Panc1 (cell line): ENCODE results near the gene KLF16. TPM values are rescaled to one million over a fixed set of nuclear protein-coding genes. Genes with fewer than 3 reads are reported as not detected.

Experiments
- ATAC-seq: fragments of 200-7000 bp; cut with Tn5 transposase; 2 replicates; pipeline ENCODE4 v1.9.1; 2020; ENCODE audit warnings: mild to moderate bottlenecking, moderate library complexity
- BruUV-seq: library from RNA; stranded (reverse); fragments of 400-500 nt; replicated peaks from 2 replicates; lab custom pipeline; 2021; lab: Mats Ljungman, UMichigan
- CTCF ChIA-PET: fragments of 300-600 bp; sonication (Branson Sonifier 250); formaldehyde crosslinking; loops from one replicate; lab custom pipeline; 2022; ENCODE audit warnings: antibody characterized with exemption; lab: Charles Lee
- POLR2A ChIA-PET: fragments of 300-600 bp; sonication (Branson Sonifier 250); formaldehyde crosslinking; loops from one replicate; lab custom pipeline; 2022; ENCODE audit warnings: antibody characterized with exemption; lab: Charles Lee
- DNase-seq: peaks from one replicate; pipeline ENCODE4 v3.0.0-alpha.2; 2010; ENCODE audit warnings: low read depth, low spot score
- H3K27ac ChIP-seq: 2 replicates; pipeline ENCODE4 v1.5.1; 2011; ENCODE audit warnings: mild to moderate bottlenecking, low read length, inconsistent platforms
- H3K27me3 ChIP-seq: fragments of 200-500 bp; sonication (Bioruptor generic); 2 replicates; pipeline ENCODE4 v1.6.0; 2014; ENCODE audit warnings: low read length, inconsistent platforms; ENCODE audit not compliant: control insufficient read depth, insufficient read depth
- H3K36me3 ChIP-seq: fragments of 200-500 bp; sonication (Bioruptor generic); 2 replicates; pipeline ENCODE4 v1.5.1; 2014; ENCODE audit warnings: inconsistent platforms, mild to moderate bottlenecking, low read length, moderate library complexity; ENCODE audit not compliant: control insufficient read depth, insufficient read depth
- H3K4me1 ChIP-seq: 2 replicates; pipeline ENCODE4 v1.5.1; 2011; ENCODE audit warnings: inconsistent platforms, mild to moderate bottlenecking, low read length, moderate library complexity; ENCODE audit not compliant: control insufficient read depth, insufficient read depth
- H3K4me3 ChIP-seq, 2 experiments: 2 replicates each; pipeline ENCODE4 v1.5.1; 2011 to 2012; ENCODE audit warnings: low read depth in 2 of 2, low read length in 2 of 2, mild to moderate bottlenecking in 2 of 2, inconsistent platforms in 1 of 2, moderate library complexity in 1 of 2
- H3K9me3 ChIP-seq: fragments of 200-500 bp; sonication (Bioruptor generic); 2 replicates; pipeline ENCODE4 v1.5.1; 2014; ENCODE audit warnings: low read depth, mild to moderate bottlenecking, inconsistent platforms, low read length, moderate library complexity; ENCODE audit not compliant: control insufficient read depth, insufficient read depth
- POLR2AphosphoS5 ChIP-seq: IDR thresholded peaks from 2 replicates; pipeline ENCODE4 v1.6.1; 2012; ENCODE audit warnings: mild to moderate bottlenecking, low read depth, low read length, moderate library complexity
- SIN3A ChIP-seq: IDR thresholded peaks from 2 replicates; pipeline ENCODE4 v1.6.1; 2012; ENCODE audit warnings: low read depth, mild to moderate bottlenecking, low read length, moderate library complexity, borderline replicate concordance; ENCODE audit not compliant: insufficient read depth
- TCF7L2 ChIP-seq: IDR thresholded peaks from 2 replicates; pipeline ENCODE4 v1.6.1; 2011; ENCODE audit warnings: mild to moderate bottlenecking, low read depth, low read length, inconsistent platforms
- in situ Hi-C: cut with HindIII; loops from 2 replicates; pipeline ENCODE4 v1.10.0; 2016; ENCODE audit warnings: low sequenced_read_pairs, low pct_unique_long_range_greater_than_20kb
- intact Hi-C: fragments of 100-400 bp; cut with micrococcal nuclease; formaldehyde crosslinking; loops from one replicate; pipeline ENCODE4 v1.10.0; 2022; ENCODE audit not compliant: unreplicated experiment
- total RNA-seq: library from RNA; stranded (reverse); gene quantifications from one replicate; pipeline ENCODE4 v1.2.1, GENCODE V29; 2021; ENCODE audit not compliant: unreplicated experiment
- TF ChIP-seq, protein P1 (sequence below): fragments of 450-650 bp; IDR thresholded peaks from 2 replicates; pipeline ENCODE4 v1.5.1; 2017; ENCODE audit warnings: mild to moderate bottlenecking
- TF ChIP-seq, protein P2 (sequence below), 2 experiments: IDR thresholded peaks; 2 replicates each; pipeline ENCODE4 v1.6.1; 2011 to 2012; ENCODE audit warnings: low read depth in 2 of 2, control low read depth in 1 of 2, low read length in 1 of 2, mild to moderate bottlenecking in 1 of 2, moderate library complexity in 1 of 2; ENCODE audit not compliant: insufficient read depth in 1 of 2

The KLF16 gene
- total RNA-seq, 1 experiment from 2014 or later = 79.3 TPM

DNA sequence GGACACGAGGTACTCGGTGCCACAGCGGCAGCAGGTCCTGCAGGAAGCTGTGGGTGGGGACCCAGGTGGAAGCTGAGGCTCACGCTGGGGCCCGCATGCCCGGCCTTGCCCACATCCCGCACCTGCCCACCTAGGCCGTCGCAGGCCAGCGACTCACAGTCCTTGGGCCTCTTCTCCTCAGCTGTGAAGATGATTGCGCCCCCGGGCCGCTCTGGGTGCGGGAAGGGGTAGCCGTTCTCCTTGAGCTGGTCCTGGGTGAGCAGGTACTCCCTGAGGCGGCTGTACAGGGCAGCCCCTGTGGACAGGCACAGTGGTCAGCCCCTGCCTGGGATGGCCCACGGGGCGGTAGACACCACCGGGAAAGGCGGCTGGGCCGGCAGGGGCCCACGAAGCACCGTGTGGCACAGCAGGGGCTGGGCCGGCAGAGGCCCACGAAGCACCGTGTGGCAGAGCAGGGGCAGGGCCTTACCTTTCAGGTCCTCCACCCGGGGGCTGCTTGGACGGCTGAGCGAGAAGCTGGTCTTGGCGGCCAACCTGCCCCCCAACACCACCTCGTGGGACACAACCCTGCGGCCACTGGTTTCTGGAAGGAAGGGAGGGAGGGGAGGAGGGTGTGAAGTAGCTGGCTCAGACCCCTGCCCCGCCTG, 44.7 kb downstream of the KLF16 start:
- H3K9me3 ChIP-seq = no peaks in the 10 kb centered on the region
- H3K36me3 ChIP-seq = no peaks in the 10 kb centered on the region
- ATAC-seq (no peak), DNase-seq (no peak)
- intact Hi-C loops (no loop called here), in situ Hi-C loops (no loop called here)
- CTCF ChIA-PET = interaction anchor here (0.9 kb wide), 1 partner anchor 19 kb away, joined by 3 read pairs; no protein-coding TSS in a partner anchor
- BruUV-seq = no TSS peak
- H3K4me1 ChIP-seq = peaks cover 11% of the 10 kb centered on the region; the same call in 1 of the 2 replicates
- H3K27me3 ChIP-seq = no peaks in the 10 kb centered on the region
- TF ChIP-seq SIN3A = no peak
- no peak for TF ChIP-seq TCF7L2
- TF ChIP-seq, protein P1, sequence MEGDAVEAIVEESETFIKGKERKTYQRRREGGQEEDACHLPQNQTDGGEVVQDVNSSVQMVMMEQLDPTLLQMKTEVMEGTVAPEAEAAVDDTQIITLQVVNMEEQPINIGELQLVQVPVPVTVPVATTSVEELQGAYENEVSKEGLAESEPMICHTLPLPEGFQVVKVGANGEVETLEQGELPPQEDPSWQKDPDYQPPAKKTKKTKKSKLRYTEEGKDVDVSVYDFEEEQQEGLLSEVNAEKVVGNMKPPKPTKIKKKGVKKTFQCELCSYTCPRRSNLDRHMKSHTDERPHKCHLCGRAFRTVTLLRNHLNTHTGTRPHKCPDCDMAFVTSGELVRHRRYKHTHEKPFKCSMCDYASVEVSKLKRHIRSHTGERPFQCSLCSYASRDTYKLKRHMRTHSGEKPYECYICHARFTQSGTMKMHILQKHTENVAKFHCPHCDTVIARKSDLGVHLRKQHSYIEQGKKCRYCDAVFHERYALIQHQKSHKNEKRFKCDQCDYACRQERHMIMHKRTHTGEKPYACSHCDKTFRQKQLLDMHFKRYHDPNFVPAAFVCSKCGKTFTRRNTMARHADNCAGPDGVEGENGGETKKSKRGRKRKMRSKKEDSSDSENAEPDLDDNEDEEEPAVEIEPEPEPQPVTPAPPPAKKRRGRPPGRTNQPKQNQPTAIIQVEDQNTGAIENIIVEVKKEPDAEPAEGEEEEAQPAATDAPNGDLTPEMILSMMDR = no peak
- TF ChIP-seq, protein P2, sequence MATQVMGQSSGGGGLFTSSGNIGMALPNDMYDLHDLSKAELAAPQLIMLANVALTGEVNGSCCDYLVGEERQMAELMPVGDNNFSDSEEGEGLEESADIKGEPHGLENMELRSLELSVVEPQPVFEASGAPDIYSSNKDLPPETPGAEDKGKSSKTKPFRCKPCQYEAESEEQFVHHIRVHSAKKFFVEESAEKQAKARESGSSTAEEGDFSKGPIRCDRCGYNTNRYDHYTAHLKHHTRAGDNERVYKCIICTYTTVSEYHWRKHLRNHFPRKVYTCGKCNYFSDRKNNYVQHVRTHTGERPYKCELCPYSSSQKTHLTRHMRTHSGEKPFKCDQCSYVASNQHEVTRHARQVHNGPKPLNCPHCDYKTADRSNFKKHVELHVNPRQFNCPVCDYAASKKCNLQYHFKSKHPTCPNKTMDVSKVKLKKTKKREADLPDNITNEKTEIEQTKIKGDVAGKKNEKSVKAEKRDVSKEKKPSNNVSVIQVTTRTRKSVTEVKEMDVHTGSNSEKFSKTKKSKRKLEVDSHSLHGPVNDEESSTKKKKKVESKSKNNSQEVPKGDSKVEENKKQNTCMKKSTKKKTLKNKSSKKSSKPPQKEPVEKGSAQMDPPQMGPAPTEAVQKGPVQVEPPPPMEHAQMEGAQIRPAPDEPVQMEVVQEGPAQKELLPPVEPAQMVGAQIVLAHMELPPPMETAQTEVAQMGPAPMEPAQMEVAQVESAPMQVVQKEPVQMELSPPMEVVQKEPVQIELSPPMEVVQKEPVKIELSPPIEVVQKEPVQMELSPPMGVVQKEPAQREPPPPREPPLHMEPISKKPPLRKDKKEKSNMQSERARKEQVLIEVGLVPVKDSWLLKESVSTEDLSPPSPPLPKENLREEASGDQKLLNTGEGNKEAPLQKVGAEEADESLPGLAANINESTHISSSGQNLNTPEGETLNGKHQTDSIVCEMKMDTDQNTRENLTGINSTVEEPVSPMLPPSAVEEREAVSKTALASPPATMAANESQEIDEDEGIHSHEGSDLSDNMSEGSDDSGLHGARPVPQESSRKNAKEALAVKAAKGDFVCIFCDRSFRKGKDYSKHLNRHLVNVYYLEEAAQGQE (IDR thresholded peaks at IDR 0.05; ENCODE audit: insufficient read depth in 1 of 2, low read depth in 2 of 2, low read length in 1 of 2) = no peak
- no peak for TF ChIP-seq POLR2AphosphoS5
- H3K27ac ChIP-seq = no peak overlapping the region
- POLR2A ChIA-PET = no interaction called here
- H3K4me3 ChIP-seq = no peak overlapping the region

DNA sequence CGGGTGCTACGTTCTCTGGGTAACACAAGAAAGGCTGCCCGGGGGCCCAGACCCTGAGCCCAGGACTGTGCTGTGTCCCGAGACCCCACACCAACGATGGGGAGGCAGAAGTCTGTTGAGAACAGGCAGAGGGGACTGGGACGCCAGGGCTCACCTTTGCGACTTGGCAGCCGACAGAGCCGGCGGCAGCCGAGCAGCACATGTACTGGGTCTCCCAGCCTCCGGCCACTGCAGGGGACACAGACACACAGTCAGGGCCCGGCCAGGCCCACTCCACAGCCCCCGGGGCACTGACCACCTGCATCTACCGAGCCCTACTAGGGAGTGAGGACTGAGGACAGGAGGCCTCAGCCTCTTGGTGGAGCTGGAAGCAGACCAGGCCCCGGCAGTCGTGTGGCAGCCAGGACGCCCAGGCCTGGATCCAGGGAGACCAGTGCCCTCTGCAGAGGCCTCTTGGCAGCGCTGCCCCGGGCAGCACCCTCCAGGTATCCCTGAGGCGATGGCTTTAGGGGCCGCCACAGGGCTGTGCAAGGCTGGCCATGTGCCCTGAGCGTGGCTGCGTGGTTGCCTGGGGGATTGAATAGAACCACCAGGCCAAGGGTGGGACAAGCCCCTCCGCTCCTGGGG, 45.7 kb downstream of the KLF16 start:
- no peak for ATAC-seq
- in situ Hi-C loops = no loop called here
- no peak for DNase-seq
- intact Hi-C loops = no loop called here
- no TSS peak for BruUV-seq
- Histone ChIP-seq H3K27ac (no peak overlapping the region), H3K27me3 (no peaks in the 10 kb centered on the region), H3K4me1 (peaks cover 11% of the 10 kb centered on the region; the same call in 1 of the 2 replicates), H3K4me3 (no peak overlapping the region), H3K9me3 (no peaks in the 10 kb centered on the region), H3K36me3 (no peaks in the 10 kb centered on the region)
- TF ChIP-seq TCF7L2 (no peak), SIN3A (no peak), POLR2AphosphoS5 (no peak)
- TF ChIP-seq, protein P1 = no peak
- TF ChIP-seq, protein P2 (IDR thresholded peaks at IDR 0.05; ENCODE audit: insufficient read depth in 1 of 2, low read depth in 2 of 2, low read length in 1 of 2) = no peak
- CTCF ChIA-PET = interaction anchor here (0.9 kb wide), 1 partner anchor 20 kb away, joined by 3 read pairs; no protein-coding TSS in a partner anchor
- POLR2A ChIA-PET = no interaction called here
